Mesendoderm (in vitro differentiated cells): Measurements from ENCODE around the gene PPP1R14C.
"Not testable (repeated sequence)": the region's sequence is repeated elsewhere in the genome, so short reads cannot be mapped to it uniquely, and the experiment has no call there.

Experiments used
- DNase-seq: peaks from one replicate; pipeline ENCODE4 v3.0.0; 2013
- H2AK5ac ChIP-seq: 2 replicates; pipeline ENCODE4 v1.6.1; 2013; ENCODE audit warnings: low read length, inconsistent platforms
- H2BK120ac ChIP-seq: 2 replicates; pipeline ENCODE4 v1.6.1; 2013; ENCODE audit warnings: low read depth, mild to moderate bottlenecking, low read length, moderate library complexity, mixed read lengths
- H2BK15ac ChIP-seq: replicated peaks from 2 replicates; pipeline ENCODE4 v1.6.1; 2013; ENCODE audit warnings: low read depth, mild to moderate bottlenecking, moderate library complexity
- H2BK5ac ChIP-seq: 2 replicates; pipeline ENCODE4 v1.6.1; 2013; ENCODE audit warnings: low read length, inconsistent platforms
- H3K18ac ChIP-seq: 2 replicates; pipeline ENCODE4 v1.6.1; 2013; ENCODE audit warnings: mild to moderate bottlenecking, low read length, mixed read lengths
- H3K23ac ChIP-seq: one replicate; pipeline ENCODE4 v1.6.1; 2013; ENCODE audit warnings: low read length
- H3K27ac ChIP-seq: 2 replicates; pipeline ENCODE4 v1.5.1; 2013; ENCODE audit warnings: low read depth, mild to moderate bottlenecking, inconsistent platforms, low read length, moderate library complexity
- H3K27me3 ChIP-seq: 2 replicates; pipeline ENCODE4 v1.6.1; 2013; ENCODE audit warnings: low read length, control low read depth, mild to moderate bottlenecking, inconsistent platforms; ENCODE audit not compliant: insufficient read depth, poor library complexity
- H3K36me3 ChIP-seq: 2 replicates; pipeline ENCODE4 v1.6.1; 2013; ENCODE audit warnings: low read length, inconsistent platforms; ENCODE audit not compliant: control insufficient read depth, insufficient read depth
- H3K4ac ChIP-seq: one replicate; pipeline ENCODE4 v1.6.1; 2013; ENCODE audit warnings: low read depth, mild to moderate bottlenecking, low read length, moderate library complexity
- H3K4me1 ChIP-seq: 2 replicates; pipeline ENCODE4 v1.6.1; 2013; ENCODE audit warnings: low read depth, low read length, inconsistent platforms; ENCODE audit not compliant: control insufficient read depth
- H3K4me2 ChIP-seq: 2 replicates; pipeline ENCODE4 v1.6.1; 2013; ENCODE audit warnings: low read length
- H3K4me3 ChIP-seq: 2 replicates; pipeline ENCODE4 v1.5.1; 2013; ENCODE audit warnings: mild to moderate bottlenecking, low read length
- H3K56ac ChIP-seq: one replicate; pipeline ENCODE4 v1.6.1; 2013; ENCODE audit warnings: low read length
- H3K79me1 ChIP-seq: 2 replicates; pipeline ENCODE4 v1.6.1; 2013; ENCODE audit warnings: low read length, inconsistent platforms
- H3K79me2 ChIP-seq: 2 replicates; pipeline ENCODE4 v1.6.1; 2013; ENCODE audit warnings: mild to moderate bottlenecking, low read length; ENCODE audit not compliant: control insufficient read depth, insufficient read depth
- H3K9ac ChIP-seq: 2 replicates; pipeline ENCODE4 v1.6.1; 2013; ENCODE audit warnings: low read length, inconsistent platforms
- H4K5ac ChIP-seq: one replicate; pipeline ENCODE4 v1.6.1; 2013; ENCODE audit warnings: low read length
- H4K8ac ChIP-seq: one replicate; pipeline ENCODE4 v1.6.1; 2013; ENCODE audit warnings: low read depth, mild to moderate bottlenecking, control low read depth, low read length, moderate library complexity
- WGBS: extraction: QIAGEN DNeasy Blood & Tissue Kit; methylation state at CpG from one replicate; pipeline ENCODE4 v1.1.7; 2013; ENCODE audit warnings: low lambda C conversion rate, missing lambda C conversion rate; ENCODE audit not compliant: insufficient coverage; ENCODE audit errors: extremely low coverage; 5-methylcytosine and 5-hydroxymethylcytosine counted together

Gene PPP1R14C

GRCh38 chr6:150237626-150238025 lies 94.8 kb downstream of the PPP1R14C start:
- H3K23ac ChIP-seq = no peak overlapping the region
- no peak overlapping the region for H3K27ac ChIP-seq
- no peaks in the 10 kb centered on the region for H3K79me2 ChIP-seq
- no peak overlapping the region for H2BK5ac ChIP-seq
- H3K4me3 ChIP-seq = no peak overlapping the region
- no peaks in the 10 kb centered on the region for H3K27me3 ChIP-seq
- no peak overlapping the region for H3K18ac ChIP-seq
- no peak overlapping the region for H2AK5ac ChIP-seq
- DNase-seq = no peak
- H4K8ac ChIP-seq = no peak overlapping the region
- no peaks in the 10 kb centered on the region for H3K79me1 ChIP-seq
- no peak overlapping the region for H4K5ac ChIP-seq
- no CpG with 5 or more reads among the region's 3 CpGs for WGBS
- no peak overlapping the region for H2BK15ac ChIP-seq
- H3K56ac ChIP-seq = no peak overlapping the region
- no peak overlapping the region for H3K9ac ChIP-seq
- no peaks in the 10 kb centered on the region for H3K36me3 ChIP-seq
- H3K4ac ChIP-seq = no peak overlapping the region
- H3K4me2 ChIP-seq = no peak overlapping the region
- H3K4me1 ChIP-seq = no peaks in the 10 kb centered on the region
- no peak overlapping the region for H2BK120ac ChIP-seq

GRCh38 chr6:150238336-150238741 lies 95.5 kb downstream of the PPP1R14C start:
- Histone ChIP-seq H3K23ac (no peak overlapping the region), H3K56ac (no peak overlapping the region), H2BK120ac (no peak overlapping the region), H3K4me3 (no peak overlapping the region), H3K27ac (no peak overlapping the region), H3K4me1 (no peaks in the 10 kb centered on the region), H2AK5ac (no peak overlapping the region), H4K8ac (no peak overlapping the region), H2BK5ac (no peak overlapping the region), H3K79me2 (no peaks in the 10 kb centered on the region), H3K9ac (no peak overlapping the region), H3K27me3 (no peaks in the 10 kb centered on the region), H3K18ac (no peak overlapping the region), H4K5ac (no peak overlapping the region), H3K79me1 (no peaks in the 10 kb centered on the region), H3K36me3 (no peaks in the 10 kb centered on the region), H3K4ac (no peak overlapping the region), H2BK15ac (no peak overlapping the region), H3K4me2 (no peak overlapping the region)
- WGBS = no CpG with 5 or more reads among the region's 5 CpGs
- DNase-seq = no peak

DNA sequence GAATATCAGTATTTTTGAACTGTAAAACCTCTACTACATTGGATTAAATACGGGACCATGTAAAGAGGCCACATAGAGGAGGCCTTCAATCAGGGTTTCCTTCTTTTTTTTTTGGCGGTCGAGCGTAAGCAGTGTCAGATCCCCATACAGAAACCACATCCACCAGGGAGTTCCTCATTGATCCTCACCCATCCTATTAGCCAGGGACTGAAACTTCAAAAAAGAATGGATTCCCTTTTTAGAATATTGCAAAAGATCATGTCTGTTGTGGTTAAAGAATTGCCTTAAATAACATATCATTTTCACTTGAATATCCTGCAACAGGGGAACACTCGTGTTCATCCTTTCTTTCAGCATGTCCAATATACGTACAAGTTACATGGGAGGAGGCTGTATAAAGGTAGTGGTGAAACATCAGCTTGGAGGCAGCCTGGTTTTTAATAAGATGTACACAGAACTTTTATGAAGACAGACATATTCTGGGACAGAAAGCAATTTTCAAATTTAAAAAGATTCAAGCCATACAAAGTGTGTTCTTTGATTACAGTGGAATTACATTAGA lies 96.1 kb downstream of the PPP1R14C start:
- no peak overlapping the region for H4K5ac ChIP-seq
- no peaks in the 10 kb centered on the region for H3K79me1 ChIP-seq
- H3K36me3 ChIP-seq = no peaks in the 10 kb centered on the region
- no CpG with 5 or more reads among the region's 6 CpGs for WGBS
- H3K4me1 ChIP-seq = no peaks in the 10 kb centered on the region
- H3K4me3 ChIP-seq = no peak overlapping the region
- no peak overlapping the region for H3K9ac ChIP-seq
- H4K8ac ChIP-seq = no peak overlapping the region
- no peak overlapping the region for H2BK5ac ChIP-seq
- H3K56ac ChIP-seq = no peak overlapping the region
- H3K18ac ChIP-seq = no peak overlapping the region
- no peak overlapping the region for H3K23ac ChIP-seq
- H3K4me2 ChIP-seq = no peak overlapping the region
- H2AK5ac ChIP-seq = no peak overlapping the region
- H2BK120ac ChIP-seq = no peak overlapping the region
- H3K4ac ChIP-seq = no peak overlapping the region
- no peaks in the 10 kb centered on the region for H3K27me3 ChIP-seq
- H3K27ac ChIP-seq = no peak overlapping the region
- no peak overlapping the region for H2BK15ac ChIP-seq
- no peaks in the 10 kb centered on the region for H3K79me2 ChIP-seq
- DNase-seq = no peak

DNA sequence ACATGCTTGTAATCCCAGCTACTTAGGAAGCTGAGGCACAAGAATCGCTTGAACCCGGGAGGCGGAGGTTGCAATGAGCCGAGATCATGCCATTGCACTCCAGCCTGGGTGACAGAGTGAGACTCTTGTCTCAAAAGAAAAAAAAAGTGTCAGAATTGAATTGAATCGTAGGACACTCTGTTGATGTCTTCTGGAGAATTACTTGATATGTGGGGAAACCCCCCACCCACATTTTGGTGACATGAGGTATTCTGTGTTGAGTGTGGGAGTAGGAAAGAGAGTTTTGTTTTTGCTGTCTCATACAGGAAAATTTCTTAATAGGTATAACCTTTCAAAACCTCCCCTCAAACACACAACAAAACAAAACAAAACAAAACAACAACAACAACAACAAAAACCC lies 98.9 kb downstream of the PPP1R14C start:
- not testable (repeated sequence) for H2BK120ac ChIP-seq, H3K23ac ChIP-seq, H3K4me3 ChIP-seq, H3K4me1 ChIP-seq, H2BK5ac ChIP-seq, H3K36me3 ChIP-seq, H3K4ac ChIP-seq, H3K56ac ChIP-seq, H3K79me2 ChIP-seq, H3K9ac ChIP-seq, H3K4me2 ChIP-seq, H4K8ac ChIP-seq, H3K27me3 ChIP-seq, H3K79me1 ChIP-seq, DNase-seq, H2AK5ac ChIP-seq, H3K18ac ChIP-seq, H4K5ac ChIP-seq, H2BK15ac ChIP-seq, H3K27ac ChIP-seq
- WGBS = no CpG with 5 or more reads among the region's 5 CpGs

- no peak for DNase-seq
- no peak overlapping the region for H3K4ac ChIP-seq
- H3K36me3 ChIP-seq = no peaks in the 10 kb centered on the region
- H3K18ac ChIP-seq = no peak overlapping the region
- WGBS = no CpG with 5 or more reads among the region's 2 CpGs
- no peaks in the 10 kb centered on the region for H3K27me3 ChIP-seq
- no peak overlapping the region for H3K4me2 ChIP-seq
- H3K9ac ChIP-seq = no peak overlapping the region
- H2BK5ac ChIP-seq = no peak overlapping the region
- H2AK5ac ChIP-seq = no peak overlapping the region
- H2BK120ac ChIP-seq = no peak overlapping the region
- H4K5ac ChIP-seq = no peak overlapping the region
- no peaks in the 10 kb centered on the region for H3K79me2 ChIP-seq
- no peak overlapping the region for H3K56ac ChIP-seq
- no peak overlapping the region for H4K8ac ChIP-seq
- no peaks in the 10 kb centered on the region for H3K4me1 ChIP-seq
- H3K27ac ChIP-seq = no peak overlapping the region
- H3K79me1 ChIP-seq = no peaks in the 10 kb centered on the region
- H2BK15ac ChIP-seq = no peak overlapping the region
- H3K23ac ChIP-seq = no peak overlapping the region
- H3K4me3 ChIP-seq = no peak overlapping the region
Observed at GRCh38 chr6:150243620-150244314, 100.9 kb downstream of the PPP1R14C start.
